ENCODE results near the gene PLEKHG7.

PLEKHG7 gene

DNA sequence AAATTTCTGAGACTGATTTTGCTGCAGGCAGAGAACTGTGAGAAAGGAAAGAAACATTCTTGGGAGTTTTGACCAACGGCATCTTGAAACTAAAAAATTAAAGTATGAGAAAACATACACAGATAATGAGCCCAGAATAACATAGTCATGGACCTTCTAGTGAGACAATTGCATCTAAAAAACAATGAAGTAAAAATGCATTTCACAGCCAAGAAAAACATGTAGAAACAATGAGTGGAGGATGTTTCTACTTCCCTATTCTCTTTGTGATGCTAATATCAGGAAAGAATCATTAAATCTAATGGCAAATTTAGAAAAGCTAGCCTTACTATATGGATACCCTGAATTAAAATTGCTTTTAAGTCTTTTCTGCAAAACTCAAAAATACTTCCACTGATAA is 12.2 kb upstream of the PLEKHG7 start:
- H3K4me3 ChIP-seq (ENCODE audit: low read length): no peak overlapping the region
- TF ChIP-seq, protein P1, sequence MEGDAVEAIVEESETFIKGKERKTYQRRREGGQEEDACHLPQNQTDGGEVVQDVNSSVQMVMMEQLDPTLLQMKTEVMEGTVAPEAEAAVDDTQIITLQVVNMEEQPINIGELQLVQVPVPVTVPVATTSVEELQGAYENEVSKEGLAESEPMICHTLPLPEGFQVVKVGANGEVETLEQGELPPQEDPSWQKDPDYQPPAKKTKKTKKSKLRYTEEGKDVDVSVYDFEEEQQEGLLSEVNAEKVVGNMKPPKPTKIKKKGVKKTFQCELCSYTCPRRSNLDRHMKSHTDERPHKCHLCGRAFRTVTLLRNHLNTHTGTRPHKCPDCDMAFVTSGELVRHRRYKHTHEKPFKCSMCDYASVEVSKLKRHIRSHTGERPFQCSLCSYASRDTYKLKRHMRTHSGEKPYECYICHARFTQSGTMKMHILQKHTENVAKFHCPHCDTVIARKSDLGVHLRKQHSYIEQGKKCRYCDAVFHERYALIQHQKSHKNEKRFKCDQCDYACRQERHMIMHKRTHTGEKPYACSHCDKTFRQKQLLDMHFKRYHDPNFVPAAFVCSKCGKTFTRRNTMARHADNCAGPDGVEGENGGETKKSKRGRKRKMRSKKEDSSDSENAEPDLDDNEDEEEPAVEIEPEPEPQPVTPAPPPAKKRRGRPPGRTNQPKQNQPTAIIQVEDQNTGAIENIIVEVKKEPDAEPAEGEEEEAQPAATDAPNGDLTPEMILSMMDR (conservative IDR thresholded peaks at IDR 0.05; ENCODE audit: low read length): no peak
- DNase-seq (ENCODE audit: low read depth): no peak

DNA sequence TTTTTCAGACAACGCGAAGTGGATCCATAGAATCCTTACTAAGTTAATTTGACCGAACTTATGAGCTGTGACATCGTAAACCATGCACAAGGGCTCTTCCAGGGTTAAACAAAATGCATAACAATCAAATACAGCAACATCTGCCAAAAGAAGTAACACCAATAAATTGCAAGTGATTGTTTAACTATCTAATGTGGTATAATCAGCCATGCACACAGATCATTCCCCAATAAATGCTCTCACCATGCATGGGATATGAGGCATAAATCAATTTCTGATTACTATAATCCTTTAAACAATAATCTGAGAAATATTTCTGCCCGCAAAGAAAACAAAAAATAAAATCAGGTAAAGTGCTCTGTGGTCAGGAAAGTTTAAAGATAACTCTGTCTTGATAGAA is 7.7 kb upstream of the PLEKHG7 start:
- H3K4me3 ChIP-seq (ENCODE audit: low read length): no peak overlapping the region
- TF ChIP-seq, protein P1 (conservative IDR thresholded peaks at IDR 0.05; ENCODE audit: low read length): no peak
- DNase-seq (ENCODE audit: low read depth): no peak

DNA sequence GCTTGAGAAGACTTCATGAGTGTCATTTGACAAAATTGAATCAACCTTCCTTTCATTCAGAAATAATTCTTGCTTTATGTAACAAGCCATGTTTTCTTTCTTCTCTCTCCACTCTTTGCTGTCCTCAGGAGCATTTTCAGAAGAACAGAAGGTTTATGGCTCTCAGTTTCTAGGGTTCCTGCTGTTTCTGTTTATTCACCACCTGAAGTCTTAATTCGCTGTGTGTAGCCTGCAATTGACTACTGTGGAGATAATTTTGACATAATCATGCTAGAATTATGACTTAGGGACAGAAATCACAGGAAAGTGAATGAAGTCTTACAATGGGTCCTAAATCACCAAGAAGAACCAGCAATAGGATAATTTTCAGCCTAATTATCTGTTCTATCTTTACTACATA is 7.2 kb upstream of the PLEKHG7 start:
- TF ChIP-seq, protein P1 (conservative IDR thresholded peaks at IDR 0.05; ENCODE audit: low read length): no peak

DNA sequence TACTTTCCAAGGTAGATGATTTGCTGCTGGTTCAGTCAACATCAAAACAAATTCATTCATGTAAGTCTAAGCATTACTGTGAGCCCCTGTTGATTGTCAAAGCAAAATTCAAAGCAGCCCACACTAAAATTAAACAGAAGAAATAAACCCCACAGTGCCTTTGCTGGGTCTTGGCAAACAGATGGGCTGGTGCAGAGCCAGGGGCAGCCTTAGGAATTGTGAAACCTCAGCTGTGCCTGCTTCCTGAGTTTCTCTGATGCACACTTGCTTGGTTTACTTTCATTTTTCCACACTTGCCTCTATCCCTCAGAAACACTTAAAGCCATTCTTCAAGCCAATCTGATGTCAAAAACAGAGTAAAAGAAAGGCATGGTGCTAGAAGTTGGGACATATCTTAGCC is 6.6 kb upstream of the PLEKHG7 start:
- TF ChIP-seq, protein P1 (conservative IDR thresholded peaks at IDR 0.05; ENCODE audit: low read length): no peak
- no peak overlapping the region for H3K4me3 ChIP-seq (ENCODE audit: low read length)
- peak; percentile 63 for DNase-seq (ENCODE audit: low read depth)

More for the DNA sequence above, 7.2 kb upstream of the PLEKHG7 start:
- H3K4me3 ChIP-seq (ENCODE audit: low read length): no peak overlapping the region
- no peak for DNase-seq (ENCODE audit: low read depth)

DNA sequence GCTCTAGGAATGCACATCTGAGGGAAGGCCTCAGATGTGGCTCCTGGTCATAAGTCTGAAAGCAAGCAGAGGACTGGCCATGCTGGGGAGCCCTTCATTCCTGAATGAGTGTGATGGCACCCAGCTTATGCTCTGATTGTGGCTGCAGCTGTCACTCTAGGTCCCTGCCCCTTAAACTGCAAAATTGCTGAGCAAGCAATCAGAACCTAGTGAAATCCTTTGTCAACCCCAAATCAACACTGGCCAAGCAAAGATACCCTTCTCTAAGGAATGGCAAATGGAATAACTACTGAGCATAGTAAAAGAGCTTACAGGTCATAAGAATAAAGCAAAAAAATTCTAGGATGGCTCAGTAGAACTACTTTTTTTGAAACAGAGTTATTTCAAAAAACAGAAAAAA is 4.3 kb upstream of the PLEKHG7 start:
- no peak overlapping the region for H3K4me3 ChIP-seq (ENCODE audit: low read length)
- DNase-seq (ENCODE audit: low read depth): no peak
- TF ChIP-seq, protein P1 (conservative IDR thresholded peaks at IDR 0.05; ENCODE audit: low read length): no peak

DNA sequence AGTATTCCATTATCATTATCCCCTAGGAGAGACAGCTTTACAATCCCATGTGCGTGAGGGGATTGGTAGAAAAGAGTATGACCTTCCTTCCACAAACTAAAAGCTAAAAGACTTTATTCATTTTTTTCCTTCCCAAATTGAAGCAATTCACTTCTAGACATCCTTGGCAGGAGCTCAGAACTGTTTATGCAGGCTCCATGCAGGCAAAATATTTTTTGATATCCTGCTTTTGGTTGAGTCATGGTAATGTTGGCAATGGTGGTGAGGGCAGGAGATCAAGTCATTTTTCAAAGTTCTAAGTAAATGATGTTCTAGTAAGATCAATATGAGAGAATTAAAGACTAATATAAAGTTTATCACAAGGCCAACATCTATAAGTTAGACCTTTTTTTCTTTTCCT is 1.3 kb upstream of the PLEKHG7 start:
- no peak for DNase-seq (ENCODE audit: low read depth)
- TF ChIP-seq, protein P1 (conservative IDR thresholded peaks at IDR 0.05; ENCODE audit: low read length): no peak
- H3K4me3 ChIP-seq (ENCODE audit: low read length): no peak overlapping the region

DNA sequence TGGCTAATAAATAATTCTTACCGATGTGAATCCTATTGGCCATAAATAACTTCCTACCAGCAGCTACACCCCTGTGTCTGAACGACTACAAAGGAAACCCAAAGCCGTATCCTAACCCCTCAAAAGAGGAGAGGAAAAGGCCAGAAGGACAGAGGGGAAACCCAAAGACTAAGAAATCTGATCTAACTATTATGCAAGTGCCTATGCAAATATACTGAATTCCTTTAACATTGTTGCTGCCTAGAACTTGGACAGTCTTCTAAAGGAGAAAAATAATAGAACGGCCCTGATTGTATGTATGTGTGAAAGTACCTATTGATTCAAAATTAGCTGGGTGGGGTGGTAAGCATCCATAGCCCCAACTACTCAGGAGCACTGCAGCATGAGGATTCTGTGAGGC is 997 bp downstream of the PLEKHG7 start:
- TF ChIP-seq, protein P1 (conservative IDR thresholded peaks at IDR 0.05; ENCODE audit: low read length): no peak
- DNase-seq (ENCODE audit: low read depth): no peak

More for the DNA sequence above, 997 bp downstream of the PLEKHG7 start:
- H3K4me3 ChIP-seq (ENCODE audit: low read length): no peak overlapping the region

Measured in AG10803 (cell line).